Medulla oblongata (tissue), 1 donor: Measurements from ENCODE around the gene ZBP1.

Source experiments
- DNase-seq: peaks from one replicate; pipeline ENCODE4 v3.0.0-alpha.2; 2015; ENCODE audit errors: extremely low spot score

The ZBP1 gene

GRCh38 chr20:57618091-57618763, 2.0 kb downstream of the ZBP1 start:
- DNase-seq: no peak

- no peak for DNase-seq
Measured at GRCh38 chr20:57617079-57617795, 3.0 kb downstream of the ZBP1 start.

- DNase-seq: no peak
Measured at GRCh38 chr20:57616143-57616951, 3.9 kb downstream of the ZBP1 start.

- DNase-seq: no peak
Measured at GRCh38 chr20:57615445-57615811, 4.8 kb downstream of the ZBP1 start.

- DNase-seq: no peak
Measured at GRCh38 chr20:57614490-57615444, 5.5 kb downstream of the ZBP1 start.

DNA sequence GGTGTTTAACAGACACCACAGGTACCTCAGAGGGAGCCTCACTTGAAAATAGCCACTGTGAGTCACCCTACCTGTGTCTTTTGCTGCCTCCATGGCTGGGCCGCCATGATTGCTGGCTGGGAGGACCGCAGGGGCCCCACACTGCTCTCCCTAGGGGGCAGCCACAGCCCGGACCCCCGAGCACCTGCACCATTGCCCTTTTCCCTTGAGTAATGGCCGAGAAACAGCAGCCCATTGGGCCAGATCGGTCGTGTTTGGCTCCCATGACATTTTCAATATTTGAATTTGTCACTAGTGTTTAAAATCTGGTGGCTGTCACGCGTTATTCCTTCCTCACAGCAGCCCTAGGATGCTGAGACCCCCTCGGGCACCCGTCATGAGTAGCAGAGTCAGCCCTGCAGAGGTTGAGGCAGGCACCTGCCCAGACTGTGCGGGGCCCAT, 6.7 kb downstream of the ZBP1 start:
- no peak for DNase-seq

GRCh38 chr20:57612916-57613315, 7.3 kb downstream of the ZBP1 start:
- no peak for DNase-seq

GRCh38 chr20:57612436-57612835, 7.8 kb downstream of the ZBP1 start:
- no peak for DNase-seq

DNA sequence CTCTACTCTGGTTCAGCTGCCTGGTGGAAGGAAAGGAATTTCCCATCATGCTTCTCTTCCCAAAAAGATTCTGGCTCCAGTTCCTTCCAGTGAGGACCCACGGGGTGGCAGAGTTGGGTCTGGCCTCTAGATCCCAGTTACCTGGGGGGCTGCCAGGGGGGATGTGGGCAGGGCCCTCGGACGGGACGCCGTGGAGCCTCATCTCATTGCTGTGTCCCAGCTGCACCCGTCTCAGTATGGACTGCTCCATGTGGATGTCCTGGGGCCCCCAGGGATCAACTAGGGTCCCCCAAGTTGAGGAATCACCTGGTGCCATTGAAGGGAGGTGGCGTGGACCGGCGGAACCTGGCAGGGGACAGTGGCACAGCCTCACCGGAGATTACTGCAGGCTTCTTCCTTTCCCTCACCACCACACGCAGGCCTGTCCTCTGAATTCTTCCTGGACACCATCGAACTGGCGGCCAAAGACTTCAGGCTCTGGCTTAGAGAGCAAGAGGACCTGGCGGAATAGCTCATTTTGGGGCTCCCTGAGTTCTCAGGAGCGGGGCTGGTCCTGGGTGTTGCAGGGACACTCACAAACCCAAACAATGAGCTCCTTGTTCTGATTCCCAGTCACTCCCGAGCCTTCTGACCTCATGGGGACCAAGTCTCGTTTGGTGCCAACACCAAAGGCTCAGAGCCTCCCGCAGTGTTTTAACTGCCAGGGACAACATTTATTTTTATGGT, 8.5 kb downstream of the ZBP1 start:
- DNase-seq: peak; percentile 81

GRCh38 chr20:57610261-57610952, 9.8 kb downstream of the ZBP1 start:
- no peak for DNase-seq

- no peak for DNase-seq
Measured at GRCh38 chr20:57609842-57610167, 10.4 kb downstream of the ZBP1 start.

DNA sequence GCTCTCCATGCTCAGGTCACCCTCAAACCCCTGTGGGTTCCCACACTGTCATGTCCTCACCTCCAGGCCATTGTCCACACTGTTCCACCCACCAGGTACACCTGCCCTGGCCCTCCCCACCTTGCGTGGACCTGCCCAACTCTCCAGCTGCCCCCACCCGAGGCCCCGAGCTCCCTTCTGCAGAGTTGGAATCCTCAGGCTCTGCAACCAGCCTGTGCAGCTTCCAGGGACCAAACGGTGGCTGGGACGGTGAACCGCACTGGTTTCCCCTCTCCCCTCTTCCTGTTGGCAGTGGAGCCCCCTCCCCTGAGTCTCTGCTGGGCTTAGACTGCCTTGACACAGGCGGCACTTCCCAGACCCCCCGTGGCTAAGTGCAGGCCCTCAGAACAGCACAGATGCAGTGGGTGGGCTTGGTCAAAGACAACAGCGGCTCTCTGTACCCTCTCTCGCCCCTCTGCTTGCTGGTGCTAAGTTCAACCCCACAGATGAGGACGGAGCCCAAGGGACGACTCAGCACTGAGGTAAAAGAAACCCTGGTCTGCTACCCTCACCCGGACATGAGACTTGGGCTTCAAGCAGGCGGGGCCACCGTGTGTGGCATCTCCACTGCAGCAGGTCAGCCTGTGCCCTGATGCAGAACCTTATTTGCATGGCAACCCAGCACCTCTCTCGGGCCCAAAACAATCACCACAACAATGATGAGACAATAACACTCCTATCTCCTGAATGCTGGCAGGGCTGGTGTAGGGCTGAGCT, 11.0 kb downstream of the ZBP1 start:
- no peak for DNase-seq

DNA sequence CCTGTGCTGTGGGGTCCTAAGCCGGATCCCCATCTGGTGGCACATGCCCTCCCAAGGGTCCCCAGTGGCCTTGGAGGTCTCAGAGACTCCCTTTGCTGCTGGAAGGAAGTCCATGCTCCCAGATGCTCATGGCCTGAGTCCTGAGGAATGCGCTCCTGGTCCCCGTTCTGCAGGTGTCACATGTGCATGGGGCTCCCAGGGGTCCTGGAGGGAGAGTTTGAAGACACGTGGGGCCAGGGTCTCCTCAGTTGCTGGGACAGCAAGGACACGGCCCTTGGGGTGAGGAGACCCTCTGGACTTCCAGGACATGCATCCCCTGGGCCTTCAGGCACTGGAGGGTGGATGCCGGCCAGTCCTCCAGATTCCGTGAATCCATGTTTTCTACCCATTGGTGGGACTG, 11.7 kb downstream of the ZBP1 start:
- DNase-seq: no peak

GRCh38 chr20:57605878-57606277, 14.3 kb downstream of the ZBP1 start:
- DNase-seq: no peak

DNA sequence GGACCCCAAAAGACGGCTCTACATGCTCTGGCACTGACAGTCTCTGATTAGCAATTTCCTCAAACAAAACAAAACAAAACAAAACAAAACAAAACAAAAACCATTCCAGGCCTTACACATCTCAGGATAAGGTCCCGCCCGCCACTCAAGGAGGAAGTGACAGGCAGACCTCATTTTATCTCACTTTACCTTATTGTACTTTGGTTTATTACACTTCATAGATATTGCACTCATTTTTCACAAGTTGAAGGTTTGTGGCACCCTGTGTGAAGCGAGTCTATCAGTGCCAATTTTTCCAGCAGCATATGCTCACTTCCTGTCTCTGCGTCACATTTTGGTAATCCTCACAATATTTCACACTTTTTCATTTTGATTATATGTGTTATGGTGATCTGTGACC, 15.2 kb downstream of the ZBP1 start:
- DNase-seq: no peak

- DNase-seq: no peak
Measured at GRCh38 chr20:57603120-57603519, 17.1 kb downstream of the ZBP1 start.

DNA sequence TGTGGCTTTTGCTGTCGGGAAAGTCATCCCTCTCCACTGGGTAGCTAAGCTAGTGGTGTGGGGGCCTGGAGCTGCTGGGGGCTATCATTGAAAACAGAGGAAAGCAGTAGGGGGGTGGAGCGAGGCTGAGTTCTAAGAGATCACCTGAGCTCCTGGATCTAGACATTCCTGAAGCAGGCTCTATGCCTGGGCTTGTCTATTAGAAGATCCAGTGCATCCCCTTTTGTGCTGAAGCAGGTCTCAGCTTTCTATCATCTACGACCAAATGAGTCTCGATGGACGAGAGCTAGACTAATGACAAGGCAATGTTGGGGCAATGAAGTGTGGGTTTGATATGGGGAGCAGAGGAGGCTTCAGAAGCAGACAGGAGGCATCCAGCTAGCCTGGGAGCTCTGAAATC, 18.5 kb downstream of the ZBP1 start:
- no peak for DNase-seq

DNA sequence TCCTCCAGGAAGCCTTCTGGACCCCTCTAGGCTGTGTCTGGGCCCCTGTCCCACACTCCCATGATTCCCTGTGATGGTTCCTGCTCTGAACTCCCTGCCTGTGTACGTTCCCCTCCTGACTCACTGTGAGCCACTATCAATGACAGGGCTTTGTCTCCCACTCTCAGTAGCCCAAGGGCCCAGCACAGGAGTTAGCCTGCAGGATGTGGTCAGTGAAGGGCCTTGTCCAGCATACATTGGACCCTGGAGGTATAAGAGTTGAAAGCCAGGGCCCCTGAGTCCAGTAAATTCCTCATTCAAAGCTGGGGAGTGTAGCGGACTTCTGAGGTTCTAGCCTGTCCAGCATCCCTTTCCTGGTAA, 19.0 kb downstream of the ZBP1 start:
- no peak for DNase-seq

- DNase-seq: no peak
Measured at GRCh38 chr20:57600320-57601210, 19.7 kb downstream of the ZBP1 start.
